ENCODE measurements around the gene ADGRG4.

DNA sequence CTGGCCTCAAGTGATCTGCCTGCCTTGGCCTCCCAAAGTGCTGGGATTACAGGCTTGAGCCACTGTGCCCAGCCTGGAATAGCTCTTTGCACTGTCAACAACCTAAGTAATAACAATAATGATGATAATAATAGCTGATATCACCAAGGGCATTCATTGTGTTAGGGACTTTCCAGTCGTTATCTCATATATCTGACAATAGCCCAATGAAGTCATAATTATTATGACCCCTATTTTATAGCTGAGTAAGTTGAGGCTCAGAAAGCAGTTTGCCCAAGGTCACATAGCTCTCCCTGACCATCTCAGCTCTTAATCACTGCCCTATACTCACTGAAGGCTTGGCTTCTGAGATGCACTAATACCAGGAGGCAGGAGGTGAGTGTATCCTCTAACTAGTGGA lies 30.8 kb upstream of the ADGRG4 start:
- no peak for TF ChIP-seq YY1 (IDR thresholded peaks at IDR 0.05; ENCODE audit: insufficient read depth, insufficient read length)
- TF ChIP-seq ZNF274 (IDR thresholded peaks at IDR 0.05; ENCODE audit: low read depth, low read length), result no peak
- no peak for TF ChIP-seq SUZ12 (IDR thresholded peaks at IDR 0.05; ENCODE audit: extremely low read depth, insufficient read depth, insufficient read length)
